ENCODE results near the gene BCKDHA.

DNA sequence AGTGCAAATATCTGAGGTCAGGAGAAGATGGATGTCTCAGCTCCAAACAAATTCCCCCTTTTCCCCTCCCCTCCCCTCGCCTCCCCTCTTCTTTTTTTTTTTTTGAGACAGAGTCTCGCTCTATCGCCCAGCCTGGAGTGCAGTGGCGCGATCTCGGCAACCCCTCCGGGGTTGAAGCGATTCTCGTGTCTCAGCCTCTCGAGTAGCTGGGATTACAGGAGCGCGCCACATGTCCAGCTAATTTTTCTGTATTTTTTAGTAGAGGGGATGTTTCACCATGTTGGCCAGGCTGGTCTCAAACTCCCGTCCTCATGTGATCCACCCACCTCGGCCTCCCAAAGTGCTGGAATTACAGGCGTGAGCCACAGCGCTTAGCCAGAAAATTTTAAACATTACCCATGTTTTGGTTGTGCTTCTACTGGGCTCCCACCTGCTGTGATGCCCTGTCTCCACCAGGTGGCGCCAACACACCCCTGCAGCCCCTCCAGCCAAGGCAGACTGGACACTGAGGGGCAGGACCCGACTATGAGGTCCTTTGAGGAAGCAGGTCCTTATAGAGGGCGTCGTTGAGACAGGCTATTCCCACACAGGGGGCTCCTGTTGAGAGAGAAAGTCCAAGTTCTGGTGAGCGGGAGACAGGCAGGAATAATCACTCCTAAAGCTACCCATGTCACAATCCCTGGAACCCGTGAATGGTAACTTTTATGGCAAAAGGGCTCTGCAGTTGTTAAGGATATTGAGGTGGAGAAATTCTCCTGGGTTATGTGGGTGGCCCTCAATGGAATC, 51.7 kb downstream of the BCKDHA start:
- TF ChIP-seq POLR2AphosphoS5 (IDR thresholded peaks at IDR 0.05), result peak; percentile 23 to 74 (median 64)
- TF ChIP-seq, protein P1, sequence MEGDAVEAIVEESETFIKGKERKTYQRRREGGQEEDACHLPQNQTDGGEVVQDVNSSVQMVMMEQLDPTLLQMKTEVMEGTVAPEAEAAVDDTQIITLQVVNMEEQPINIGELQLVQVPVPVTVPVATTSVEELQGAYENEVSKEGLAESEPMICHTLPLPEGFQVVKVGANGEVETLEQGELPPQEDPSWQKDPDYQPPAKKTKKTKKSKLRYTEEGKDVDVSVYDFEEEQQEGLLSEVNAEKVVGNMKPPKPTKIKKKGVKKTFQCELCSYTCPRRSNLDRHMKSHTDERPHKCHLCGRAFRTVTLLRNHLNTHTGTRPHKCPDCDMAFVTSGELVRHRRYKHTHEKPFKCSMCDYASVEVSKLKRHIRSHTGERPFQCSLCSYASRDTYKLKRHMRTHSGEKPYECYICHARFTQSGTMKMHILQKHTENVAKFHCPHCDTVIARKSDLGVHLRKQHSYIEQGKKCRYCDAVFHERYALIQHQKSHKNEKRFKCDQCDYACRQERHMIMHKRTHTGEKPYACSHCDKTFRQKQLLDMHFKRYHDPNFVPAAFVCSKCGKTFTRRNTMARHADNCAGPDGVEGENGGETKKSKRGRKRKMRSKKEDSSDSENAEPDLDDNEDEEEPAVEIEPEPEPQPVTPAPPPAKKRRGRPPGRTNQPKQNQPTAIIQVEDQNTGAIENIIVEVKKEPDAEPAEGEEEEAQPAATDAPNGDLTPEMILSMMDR (IDR thresholded peaks at IDR 0.05 in 8 of 11, conservative IDR thresholded peaks at IDR 0.05 in 3 of 11), result peak; percentile 93 to 99 (median 98)

Data from spleen (tissue), 7 donors.